ENCODE data around the gene CCDC120.

CCDC120 gene

DNA sequence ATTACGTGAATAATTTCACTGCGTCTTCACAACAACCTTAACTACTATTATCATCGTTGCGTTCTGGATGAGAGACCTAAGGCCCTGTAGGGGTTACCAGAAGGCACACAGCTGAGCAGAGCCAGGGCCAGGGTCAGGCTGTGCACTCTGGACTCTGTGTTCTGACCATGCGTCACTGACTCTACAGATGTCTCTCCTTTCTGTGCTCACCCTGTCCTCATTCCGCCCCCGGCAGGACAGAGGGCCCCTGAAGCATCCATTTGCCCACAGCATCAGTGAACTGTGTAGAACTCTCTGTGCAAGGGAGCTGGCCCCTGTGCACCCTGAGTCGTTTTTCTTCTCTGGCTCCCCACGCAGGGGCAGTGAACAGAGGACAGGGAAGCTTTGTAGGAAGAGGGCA lies 43.4 kb downstream of the CCDC120 start:
- DNase-seq: no peak

DNA sequence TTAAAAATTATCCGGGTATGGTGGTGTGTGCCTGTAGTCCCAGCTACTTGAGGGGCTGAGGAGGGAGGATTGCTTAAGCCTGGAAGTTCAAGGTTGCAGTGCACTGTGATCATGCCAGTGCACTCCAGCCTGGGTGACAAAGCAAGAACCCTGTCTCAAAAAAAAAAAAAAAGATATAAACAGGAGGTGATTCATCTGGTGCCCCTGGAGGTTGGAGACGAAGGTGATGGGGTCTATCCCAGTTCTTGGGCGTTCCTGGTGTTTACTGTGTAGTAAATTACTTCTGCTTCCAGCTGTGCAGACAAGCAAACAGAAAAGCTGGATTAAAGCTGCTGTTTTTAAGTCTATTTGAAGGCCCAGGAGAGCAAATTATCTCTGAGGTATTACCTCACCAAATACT lies 44.8 kb downstream of the CCDC120 start:
- DNase-seq: no peak

DNA sequence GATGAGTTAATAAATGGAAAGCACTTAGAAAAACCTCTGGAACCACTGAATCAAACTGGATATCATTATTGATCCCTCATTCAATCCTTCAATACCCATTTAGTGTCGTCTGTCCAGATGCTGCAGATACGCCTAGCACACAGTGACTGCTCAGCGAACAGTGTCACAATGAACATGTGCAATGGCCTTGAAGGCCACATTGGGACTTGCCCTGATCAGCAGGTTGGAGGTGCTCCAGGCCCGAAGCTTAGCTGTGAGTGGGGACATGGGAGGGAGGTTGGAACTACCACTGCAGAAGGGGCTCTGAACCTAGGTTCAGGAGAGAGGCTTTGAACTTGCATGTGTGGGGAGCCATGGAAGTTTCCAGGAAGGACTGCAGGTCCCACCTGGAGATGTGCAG lies 47.5 kb downstream of the CCDC120 start:
- DNase-seq: no peak

DNA sequence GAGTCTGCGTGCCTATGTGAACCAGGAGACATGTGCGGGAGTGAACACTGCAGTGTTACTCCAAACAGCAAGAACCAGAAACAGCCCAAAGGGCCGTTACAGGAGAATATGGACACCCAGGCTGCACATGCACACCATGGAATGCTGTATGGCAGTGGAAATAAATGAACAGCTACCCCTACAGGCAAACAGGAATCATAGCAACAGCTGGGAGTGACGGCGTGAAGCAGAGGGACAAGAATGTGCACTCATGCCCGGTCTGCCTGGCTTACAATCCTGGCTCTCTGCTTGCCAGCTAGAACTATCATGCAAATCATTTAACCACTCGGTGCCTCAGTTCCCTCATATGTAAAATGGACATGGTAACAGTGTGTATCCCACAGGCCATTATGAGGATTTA lies 48.1 kb downstream of the CCDC120 start:
- peak; percentile 21 for DNase-seq

DNA sequence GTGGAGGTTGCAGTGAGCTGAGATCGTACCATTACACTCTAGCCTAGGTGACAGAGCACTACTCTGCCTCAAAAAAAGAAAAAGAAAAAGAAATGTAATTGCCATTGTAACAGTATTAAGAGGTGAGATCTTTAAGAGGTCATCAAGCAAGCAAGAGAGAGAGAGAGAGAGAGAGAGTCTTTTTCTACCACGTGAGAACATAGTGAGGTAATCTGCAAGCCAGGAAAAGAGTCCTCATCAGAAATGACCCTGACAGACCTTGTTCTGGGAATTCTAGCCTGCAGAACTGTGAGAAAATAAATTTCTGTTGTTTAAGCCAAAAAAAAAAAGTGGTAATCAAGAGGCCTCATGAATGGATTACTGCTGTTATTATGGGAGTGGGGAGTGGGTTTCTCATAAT lies 49.8 kb downstream of the CCDC120 start:
- DNase-seq: no peak

DNA sequence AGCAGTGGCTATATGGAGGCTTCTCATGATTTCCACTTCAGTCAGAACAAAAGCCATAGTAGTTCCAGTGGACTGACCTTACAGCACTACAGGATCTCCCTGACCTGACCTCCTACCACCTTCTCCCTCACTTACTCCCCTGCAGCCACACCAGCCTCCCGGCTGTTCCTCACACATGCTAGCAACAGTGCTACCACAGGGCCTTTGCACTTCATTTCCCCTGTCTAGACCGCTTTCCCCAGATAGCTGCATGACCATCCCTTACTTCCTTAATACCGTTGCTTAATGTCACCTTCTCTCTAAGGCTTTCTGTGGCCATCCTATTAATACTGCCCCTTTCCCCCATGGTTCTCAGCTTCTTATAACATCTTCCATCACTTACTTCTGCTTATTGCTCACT lies 51.6 kb downstream of the CCDC120 start:
- DNase-seq: no peak

DNA sequence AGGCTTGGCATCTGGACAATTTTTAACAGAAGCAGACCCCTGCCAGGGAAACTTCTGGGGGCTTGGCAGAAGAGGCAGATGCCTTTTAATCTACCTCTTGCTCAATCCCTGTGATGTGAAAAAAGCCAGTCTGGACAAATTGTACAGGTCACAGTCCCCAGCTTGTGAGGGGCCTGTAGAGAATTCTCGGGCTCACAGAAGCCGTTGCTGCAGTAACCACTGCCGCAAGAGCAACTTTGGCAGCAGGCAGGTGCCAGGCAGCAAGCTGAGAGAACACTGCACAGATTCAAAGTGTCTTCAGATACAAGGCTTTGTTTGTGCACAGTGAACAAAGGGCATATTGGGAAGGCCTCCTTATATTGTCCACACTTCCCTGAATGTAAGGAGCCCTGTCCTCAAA lies 53.0 kb downstream of the CCDC120 start:
- no peak for DNase-seq

DNA sequence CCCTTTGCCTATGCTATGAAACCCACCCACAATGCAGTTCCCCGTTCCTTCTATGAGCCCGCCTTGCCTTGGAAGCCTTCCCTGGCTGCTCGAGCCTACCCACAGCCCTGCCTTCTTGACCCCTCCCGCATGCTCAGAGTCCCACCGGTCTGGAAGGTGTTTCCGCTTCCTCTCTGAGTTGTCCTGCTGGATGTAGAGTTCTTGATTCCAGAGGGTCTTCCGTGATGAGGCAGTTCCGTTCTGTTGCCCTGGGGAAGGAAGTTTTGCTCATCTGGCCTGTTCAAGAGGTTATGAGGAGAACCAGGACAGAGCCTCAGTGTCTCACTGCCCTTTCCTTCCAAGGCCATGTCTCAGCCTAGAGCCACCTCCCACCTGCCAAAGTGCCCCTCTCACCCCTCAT lies 57.3 kb downstream of the CCDC120 start:
- DNase-seq: no peak

DNA sequence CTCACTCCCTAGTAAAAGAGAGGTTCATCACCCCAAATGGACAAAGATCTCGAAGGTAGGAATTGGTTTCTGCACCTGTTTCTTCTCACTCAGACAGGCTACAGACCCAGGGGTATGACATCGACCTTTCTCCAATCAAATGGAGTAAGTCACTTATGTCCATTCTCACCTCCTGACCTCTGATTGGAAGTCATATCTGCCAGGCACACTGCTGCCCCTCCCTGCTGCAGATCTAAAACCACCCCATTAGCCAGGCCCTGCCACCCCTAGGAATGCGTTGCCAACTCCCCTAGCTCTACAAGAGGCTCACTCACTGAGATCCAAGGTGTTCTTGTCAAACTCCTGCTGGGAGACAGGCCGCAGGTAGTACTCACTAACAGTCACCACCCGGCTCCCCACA lies 57.9 kb downstream of the CCDC120 start:
- no peak for DNase-seq

DNA sequence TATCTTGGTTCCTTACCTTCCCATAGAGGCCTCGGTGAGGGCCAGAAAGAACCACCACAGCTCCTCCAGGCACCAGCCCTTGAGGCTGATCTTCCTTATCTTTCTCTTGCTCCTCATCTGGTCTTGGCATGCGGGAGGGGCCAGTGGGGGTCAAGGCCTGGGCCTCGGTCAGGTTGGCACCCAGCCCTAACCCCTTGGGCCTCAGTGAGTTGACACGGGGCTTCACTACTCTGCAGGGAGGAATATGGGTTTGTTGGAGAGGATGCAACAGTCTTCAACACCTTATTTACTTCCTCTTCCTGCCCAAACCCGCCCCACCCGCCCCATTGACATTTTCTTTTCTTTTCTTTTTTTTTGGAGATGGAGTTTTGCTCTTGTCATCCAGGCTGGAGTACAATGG lies 58.8 kb downstream of the CCDC120 start:
- no peak for DNase-seq
